ENCODE measurements around the gene HMGCS2. TPM values are rescaled to one million over a fixed set of nuclear protein-coding genes. Genes with fewer than 3 reads are reported as not detected.
A peak's percentile ranks its signal among the peaks of the same experiment; 100 is the strongest.
"Not testable (repeated sequence)": the region's sequence is repeated elsewhere in the genome, so short reads cannot be mapped to it uniquely, and the experiment has no call there.

Gene HMGCS2
- total RNA-seq, 4 donors from 2014 or later = 6.4 to 8.1 TPM; not detected in 2

DNA sequence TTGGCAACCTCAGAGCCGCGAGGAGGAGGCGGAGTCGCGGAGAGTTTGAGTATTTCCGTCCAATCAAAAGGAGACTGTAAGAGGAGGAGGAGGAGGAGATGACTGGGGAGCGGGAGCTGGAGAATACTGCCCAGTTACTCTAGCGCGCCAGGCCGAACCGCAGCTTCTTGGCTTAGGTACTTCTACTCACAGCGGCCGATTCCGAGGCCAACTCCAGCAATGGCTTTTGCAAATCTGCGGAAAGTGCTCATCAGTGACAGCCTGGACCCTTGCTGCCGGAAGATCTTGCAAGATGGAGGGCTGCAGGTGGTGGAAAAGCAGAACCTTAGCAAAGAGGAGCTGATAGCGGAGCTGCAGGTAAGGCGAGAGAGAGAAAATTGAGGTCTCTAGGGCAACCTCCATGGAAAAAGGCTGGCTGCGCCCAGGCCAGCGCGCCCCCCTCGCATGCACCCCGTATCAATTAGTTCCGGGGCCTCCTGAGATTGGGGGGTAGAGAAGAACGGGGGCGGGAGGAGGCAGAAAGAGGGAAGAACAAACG lies 56.8 kb downstream of the HMGCS2 start, which contains the start of gene PHGDH:
TSS of gene PHGDH (plus strand) at position 131 of the 538 bp plus-strand sequence. CDS start at position 220, 89 bp downstream.
- TF ChIP-seq, protein P1, sequence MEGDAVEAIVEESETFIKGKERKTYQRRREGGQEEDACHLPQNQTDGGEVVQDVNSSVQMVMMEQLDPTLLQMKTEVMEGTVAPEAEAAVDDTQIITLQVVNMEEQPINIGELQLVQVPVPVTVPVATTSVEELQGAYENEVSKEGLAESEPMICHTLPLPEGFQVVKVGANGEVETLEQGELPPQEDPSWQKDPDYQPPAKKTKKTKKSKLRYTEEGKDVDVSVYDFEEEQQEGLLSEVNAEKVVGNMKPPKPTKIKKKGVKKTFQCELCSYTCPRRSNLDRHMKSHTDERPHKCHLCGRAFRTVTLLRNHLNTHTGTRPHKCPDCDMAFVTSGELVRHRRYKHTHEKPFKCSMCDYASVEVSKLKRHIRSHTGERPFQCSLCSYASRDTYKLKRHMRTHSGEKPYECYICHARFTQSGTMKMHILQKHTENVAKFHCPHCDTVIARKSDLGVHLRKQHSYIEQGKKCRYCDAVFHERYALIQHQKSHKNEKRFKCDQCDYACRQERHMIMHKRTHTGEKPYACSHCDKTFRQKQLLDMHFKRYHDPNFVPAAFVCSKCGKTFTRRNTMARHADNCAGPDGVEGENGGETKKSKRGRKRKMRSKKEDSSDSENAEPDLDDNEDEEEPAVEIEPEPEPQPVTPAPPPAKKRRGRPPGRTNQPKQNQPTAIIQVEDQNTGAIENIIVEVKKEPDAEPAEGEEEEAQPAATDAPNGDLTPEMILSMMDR (IDR thresholded peaks at IDR 0.05) = no peak
- TF ChIP-seq POLR2A (IDR thresholded peaks at IDR 0.05) = peak in 1 of 2 donors; percentile 73
- Histone ChIP-seq H3K36me3 (no peaks in the 10 kb centered on the region), H3K9me3 (no peaks in the 10 kb centered on the region), H3K4me1 (peaks cover 12 to 18% of the 10 kb centered on the region in 2 donors), H3K4me3 (replicated peaks in 1 of 3) (peak within 1 kb of the TSS; percentile 49 to 89 (median 56)), H3K27ac (peak within 1 kb of the TSS; percentile 1 to 70 (median 53)), H3K27me3 (no peaks in the 10 kb centered on the region)
- peak; percentile 77 to 80 for DNase-seq
- intact Hi-C loops (cut with DNase I) = no loop called here
- WGBS, 2 donors = 1 to 2% methylated on average over 25 to 27 of the region's 27 CpGs

DNA sequence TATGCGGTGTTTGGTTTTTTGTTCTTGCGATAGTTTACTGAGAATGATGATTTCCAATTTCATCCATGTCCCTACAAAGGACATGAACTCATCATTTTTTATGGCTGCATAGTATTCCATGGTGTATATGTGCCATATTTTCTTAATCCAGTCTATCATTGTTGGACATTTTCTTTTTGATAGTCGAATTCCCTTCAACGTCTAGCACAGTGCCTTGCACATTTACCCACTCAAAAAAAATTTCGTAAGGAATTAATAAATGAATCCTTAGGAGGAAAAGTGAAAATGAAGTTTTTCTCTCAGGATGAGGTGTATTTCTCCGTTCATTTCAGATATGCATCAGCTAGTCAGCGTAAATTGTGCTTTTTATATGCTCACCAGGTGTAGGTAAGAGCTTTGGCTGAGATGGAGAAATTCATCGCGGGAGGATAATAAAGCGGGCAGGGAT lies 57.3 kb downstream of the HMGCS2 start:
- intact Hi-C loops (cut with DNase I); H3K27me3 ChIP-seq; H3K4me3 ChIP-seq (replicated peaks in 1 of 3); H3K9me3 ChIP-seq; DNase-seq; H3K36me3 ChIP-seq; H3K27ac ChIP-seq: not testable (repeated sequence)
- peaks cover 12 to 18% of the 10 kb centered on the region in 2 donors for H3K4me1 ChIP-seq
- 28 to 32% methylated on average over 10 of the region's 10 CpGs for WGBS, 2 donors

DNA sequence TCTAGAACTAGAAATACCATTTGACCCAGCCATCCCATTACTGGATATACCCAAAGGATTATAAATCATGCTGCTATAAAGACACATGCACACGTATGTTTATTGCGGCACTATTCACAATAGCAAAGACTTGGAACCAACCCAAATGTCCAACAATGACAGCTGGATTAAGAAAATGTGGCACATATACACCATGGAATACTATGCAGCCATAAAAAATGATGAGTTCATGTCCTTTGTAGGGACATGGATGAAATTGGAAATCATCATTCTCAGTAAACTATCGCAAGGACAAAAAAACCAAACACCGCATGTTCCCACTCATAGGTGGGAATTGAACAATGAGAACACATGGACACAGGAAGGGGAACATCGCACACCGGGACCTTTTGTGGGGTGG lies 62.1 kb downstream of the HMGCS2 start:
- H3K4me1 ChIP-seq; H3K9me3 ChIP-seq; intact Hi-C loops (cut with DNase I); DNase-seq; H3K27ac ChIP-seq; H3K36me3 ChIP-seq; H3K4me3 ChIP-seq (replicated peaks in 1 of 3); H3K27me3 ChIP-seq: not testable (repeated sequence)
- 96 to 97% methylated on average over 6 of the region's 6 CpGs for WGBS, 2 donors

DNA sequence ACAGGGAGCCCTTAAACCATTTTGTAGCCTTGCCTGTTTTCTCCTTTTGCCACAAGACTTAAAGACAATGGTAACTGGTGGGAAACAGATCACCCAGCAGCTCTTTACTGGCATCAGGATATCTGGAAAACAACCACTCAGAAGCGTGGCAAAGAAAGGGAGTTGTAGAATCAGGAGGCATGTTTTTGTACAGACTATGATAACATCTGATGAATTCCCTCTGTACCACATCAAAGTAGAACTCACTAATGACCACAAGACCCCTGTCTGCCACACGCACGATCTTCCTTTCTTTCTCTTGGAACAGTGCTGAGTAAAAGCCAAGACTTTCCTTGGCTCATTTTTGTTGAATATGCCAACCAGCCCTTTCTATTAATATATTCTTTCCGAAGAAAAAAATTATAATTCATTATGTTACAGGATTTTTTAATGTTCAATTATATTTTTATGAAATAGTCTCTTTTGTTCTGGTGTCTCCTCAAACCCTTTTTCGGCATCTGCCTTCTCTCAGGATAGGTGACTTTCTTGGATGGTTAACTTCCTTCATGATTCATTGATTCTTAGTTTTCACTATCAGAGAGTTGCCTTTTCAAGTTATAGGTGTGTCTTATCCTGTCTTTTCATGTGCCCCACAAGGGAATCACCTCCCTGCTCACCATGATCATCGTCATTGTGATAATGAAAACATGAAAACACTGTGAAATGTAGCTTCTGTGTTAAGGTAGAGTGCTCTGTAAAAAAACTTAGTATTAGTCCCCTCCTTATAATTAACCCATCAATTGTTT lies 64.8 kb downstream of the HMGCS2 start:
- TF ChIP-seq, protein P1 (IDR thresholded peaks at IDR 0.05) = no peak
- TF ChIP-seq POLR2A (IDR thresholded peaks at IDR 0.05) = no peak
- H3K4me3 ChIP-seq (replicated peaks in 1 of 3) = no peak overlapping the region
- DNase-seq = no peak
- WGBS, 2 donors = 86% methylated on average over 6 of the region's 6 CpGs
- no peaks in the 10 kb centered on the region for H3K9me3 ChIP-seq
- no peaks in the 10 kb centered on the region for H3K4me1 ChIP-seq
- intact Hi-C loops (cut with DNase I) = no loop called here
- H3K27ac ChIP-seq = no peak overlapping the region
- no peaks in the 10 kb centered on the region for H3K27me3 ChIP-seq
- no peaks in the 10 kb centered on the region for H3K36me3 ChIP-seq

DNA sequence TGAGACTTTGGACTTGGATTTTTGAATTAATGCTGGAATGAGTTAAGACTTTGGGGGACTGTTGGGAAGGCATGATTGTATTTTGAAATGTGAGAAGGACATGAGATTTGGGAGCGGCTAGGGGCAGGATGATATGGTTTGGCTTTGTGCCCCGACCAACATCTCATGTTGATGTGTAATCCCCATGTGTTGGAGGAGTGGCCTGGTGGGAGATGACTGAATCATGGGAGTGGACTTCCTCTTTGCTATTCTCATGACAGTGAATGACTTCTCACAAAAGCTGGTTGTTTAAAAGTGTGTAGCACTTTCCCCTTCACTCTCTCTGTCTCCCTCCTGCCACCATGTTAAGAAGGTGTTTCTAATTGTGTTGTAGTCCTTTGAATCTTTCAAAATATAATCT lies 66.3 kb downstream of the HMGCS2 start:
- 84 to 89% methylated on average over 2 of the region's 2 CpGs for WGBS, 2 donors
- no peaks in the 10 kb centered on the region for H3K27me3 ChIP-seq
- H3K9me3 ChIP-seq = no peaks in the 10 kb centered on the region
- DNase-seq = no peak
- H3K27ac ChIP-seq = no peak overlapping the region
- intact Hi-C loops (cut with DNase I) = no loop called here
- H3K4me3 ChIP-seq (replicated peaks in 1 of 3) = no peak overlapping the region
- no peaks in the 10 kb centered on the region for H3K36me3 ChIP-seq
- TF ChIP-seq POLR2A (IDR thresholded peaks at IDR 0.05) = no peak
- TF ChIP-seq, protein P1 (IDR thresholded peaks at IDR 0.05) = no peak
- no peaks in the 10 kb centered on the region for H3K4me1 ChIP-seq

DNA sequence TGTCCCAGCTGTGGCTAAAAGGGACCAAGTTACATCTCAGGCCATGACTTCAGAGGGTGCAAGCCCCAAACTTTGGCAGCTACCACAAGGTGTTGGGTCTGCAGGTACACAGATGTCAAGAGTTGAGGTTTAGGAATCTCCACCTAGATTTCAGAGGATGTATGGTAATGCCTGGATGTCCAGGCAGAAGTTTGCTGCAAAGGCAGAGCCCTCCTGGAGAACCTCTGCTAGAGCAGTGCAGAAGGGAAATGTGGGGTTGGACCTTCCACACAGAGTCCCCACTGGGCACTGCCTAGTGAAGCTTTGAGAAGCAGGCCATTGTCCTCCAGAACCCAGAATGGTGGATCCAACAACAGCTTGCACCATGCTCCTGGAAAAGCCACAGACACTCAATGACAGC lies 67.0 kb downstream of the HMGCS2 start:
- H3K4me1 ChIP-seq = no peaks in the 10 kb centered on the region
- intact Hi-C loops (cut with DNase I) = no loop called here
- H3K27ac ChIP-seq = no peak overlapping the region
- TF ChIP-seq POLR2A (IDR thresholded peaks at IDR 0.05) = no peak
- TF ChIP-seq, protein P1 (IDR thresholded peaks at IDR 0.05) = no peak
- H3K36me3 ChIP-seq = no peaks in the 10 kb centered on the region
- DNase-seq = no peak
- no peaks in the 10 kb centered on the region for H3K27me3 ChIP-seq
- no peak overlapping the region for H3K4me3 ChIP-seq (replicated peaks in 1 of 3)
- no peaks in the 10 kb centered on the region for H3K9me3 ChIP-seq

Measured in thyroid gland (tissue), 4 donors.